NCI-H748 (cell line): ENCODE measurements around the gene ZFYVE28.

Experiments used
- DNase-seq: peaks from one replicate; lab custom pipeline; 2025; ENCODE audit not compliant: unreplicated experiment; lab: John Stamatoyannopoulos, UW

Gene ZFYVE28

DNA sequence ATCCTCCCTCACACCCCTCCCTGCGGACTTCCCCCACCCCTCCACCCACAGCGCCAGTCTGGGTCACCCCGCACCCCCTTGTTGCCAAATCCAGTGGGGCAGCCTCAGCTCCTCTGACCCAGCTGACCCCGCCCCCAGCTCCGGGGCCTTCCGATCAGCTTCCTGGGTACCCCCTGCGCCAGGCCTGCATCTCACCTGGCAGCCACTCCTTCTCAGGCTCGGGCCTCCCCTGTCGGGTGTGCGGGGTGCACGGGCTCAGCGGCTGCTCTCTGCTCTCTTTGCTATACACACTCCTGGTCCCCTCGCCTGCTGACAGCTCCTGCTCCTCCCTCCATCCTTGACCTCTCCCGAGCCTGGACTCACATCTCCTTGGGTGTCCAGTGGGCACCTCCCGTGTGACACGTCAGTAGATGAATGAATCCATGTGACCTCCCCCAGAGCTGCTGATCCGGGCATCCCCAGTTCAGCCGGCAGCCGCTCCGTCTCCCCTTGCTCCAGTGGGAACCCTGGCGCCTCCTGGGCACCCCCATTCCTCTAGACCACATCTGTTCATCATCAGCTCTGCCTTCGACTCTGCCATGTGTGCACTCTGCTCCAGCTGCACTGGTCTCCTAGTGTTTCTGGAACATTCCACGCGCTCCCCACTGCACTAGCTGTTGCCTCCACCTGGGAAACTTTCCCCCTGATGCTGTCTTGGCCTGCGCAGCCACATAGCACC, 10.2 kb upstream of the ZFYVE28 start:
- DNase-seq: no peak

- no peak for DNase-seq
Measured at GRCh38 chr4:2427383-2428334, 9.2 kb upstream of the ZFYVE28 start.

- DNase-seq: no peak
Measured at GRCh38 chr4:2426711-2427275, 8.3 kb upstream of the ZFYVE28 start.

- DNase-seq: no peak
Measured at GRCh38 chr4:2426069-2426397, 7.6 kb upstream of the ZFYVE28 start.

DNA sequence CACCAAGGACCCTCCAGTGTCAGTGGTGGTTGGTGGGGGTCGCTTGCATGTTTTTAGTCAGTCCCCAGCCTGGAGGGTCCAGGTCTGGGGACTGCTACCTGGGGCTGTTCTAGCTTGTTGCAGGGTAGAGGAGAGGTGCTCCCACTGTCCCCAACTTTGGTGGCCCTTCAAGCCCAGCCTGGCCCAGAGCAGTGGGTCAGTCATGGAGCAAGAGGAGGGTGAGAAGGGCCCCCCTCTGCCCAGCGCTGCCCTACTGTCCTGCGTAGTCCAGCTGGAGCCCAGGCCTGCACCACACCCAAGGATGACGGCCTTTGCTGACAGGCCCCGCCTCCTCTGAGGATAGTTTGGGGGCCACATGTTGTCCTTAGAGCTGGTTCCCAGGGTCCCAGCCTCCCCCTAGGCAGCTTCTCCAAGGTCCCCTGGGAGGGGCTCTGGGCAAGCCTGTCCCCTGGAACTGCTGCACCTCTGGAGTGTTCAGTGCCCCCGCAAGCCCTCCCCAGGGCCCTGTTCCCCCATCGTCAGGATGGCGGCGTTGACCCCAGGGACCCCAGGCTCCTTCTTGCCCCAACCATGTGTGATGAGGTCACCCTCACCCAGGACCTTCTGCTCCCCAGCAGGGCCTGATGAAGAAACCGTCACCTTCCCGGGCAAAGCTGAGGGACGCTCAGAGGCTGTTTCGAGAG, 7.1 kb upstream of the ZFYVE28 start:
- DNase-seq: no peak

- no peak for DNase-seq
Measured at GRCh38 chr4:2424581-2424980, 6.1 kb upstream of the ZFYVE28 start.

DNA sequence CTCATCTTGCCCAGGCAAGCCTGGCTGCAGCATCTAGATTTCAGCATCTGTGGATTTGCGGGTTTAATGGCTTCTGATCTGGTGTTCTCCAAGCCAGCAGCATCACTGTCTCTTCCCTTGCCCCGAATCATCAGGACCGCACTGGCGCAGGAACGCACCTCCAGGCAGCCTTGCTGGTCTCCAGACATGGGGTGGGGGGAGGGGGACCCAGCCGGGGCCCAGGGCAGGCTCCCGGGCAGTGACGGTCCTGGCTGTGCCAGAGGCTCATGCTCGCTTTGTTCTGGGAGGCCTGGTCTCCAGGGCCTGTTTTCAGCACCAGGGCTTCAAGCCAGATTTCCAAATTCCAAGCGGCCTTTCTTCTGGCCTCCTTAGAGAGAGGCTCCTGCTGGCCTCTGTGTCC, 5.2 kb upstream of the ZFYVE28 start:
- no peak for DNase-seq

DNA sequence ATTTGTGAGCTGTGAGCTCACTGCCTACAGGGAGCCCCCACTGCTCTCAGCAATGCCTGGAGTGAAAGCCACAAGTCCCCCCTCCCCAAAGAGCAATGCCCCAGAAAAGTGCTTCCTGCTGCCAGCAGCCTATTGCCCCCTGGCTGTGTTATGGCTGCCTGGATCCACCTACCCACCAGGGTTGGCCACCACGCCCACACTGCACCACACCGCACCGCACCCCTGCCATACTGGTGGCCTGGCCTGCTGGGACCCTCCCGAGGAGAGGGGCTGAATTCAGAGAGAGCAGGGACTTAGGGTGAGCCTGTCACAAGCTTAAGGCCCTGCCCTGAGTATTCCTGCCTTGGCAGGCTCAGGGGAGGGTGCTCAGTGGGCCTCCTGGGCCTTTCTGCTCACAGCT, 4.6 kb upstream of the ZFYVE28 start:
- no peak for DNase-seq

- DNase-seq: no peak
Measured at GRCh38 chr4:2421928-2422327, 3.5 kb upstream of the ZFYVE28 start.

DNA sequence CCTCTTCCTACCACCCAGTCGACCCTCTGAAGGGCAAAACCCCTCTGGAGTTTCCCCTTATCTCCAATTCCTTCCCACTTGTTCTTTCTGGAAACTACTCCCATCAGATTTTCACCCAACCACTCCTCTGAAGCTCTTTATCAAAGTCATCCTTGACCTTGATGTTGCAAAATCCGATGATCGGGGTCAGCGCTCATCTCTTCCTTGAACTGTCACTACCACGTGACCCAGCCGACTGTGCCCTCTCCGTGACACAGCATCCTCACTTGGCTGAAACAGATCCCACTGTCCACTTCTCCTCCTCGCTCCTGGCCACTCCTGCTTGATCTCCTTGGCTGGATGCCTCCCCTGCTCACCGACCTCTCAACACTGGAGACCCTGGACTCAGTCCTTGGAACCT, 1.4 kb upstream of the ZFYVE28 start:
- no peak for DNase-seq

- DNase-seq: peak; percentile 88
Measured at GRCh38 chr4:2418650-2419571, 466 bp upstream of the ZFYVE28 start, which contains the start of gene CFAP99. TSS of gene CFAP99 (plus strand) at chr4:2418955.

- DNase-seq: peak; percentile 3
Measured at GRCh38 chr4:2417226-2417764, 1.1 kb downstream of the ZFYVE28 start.

DNA sequence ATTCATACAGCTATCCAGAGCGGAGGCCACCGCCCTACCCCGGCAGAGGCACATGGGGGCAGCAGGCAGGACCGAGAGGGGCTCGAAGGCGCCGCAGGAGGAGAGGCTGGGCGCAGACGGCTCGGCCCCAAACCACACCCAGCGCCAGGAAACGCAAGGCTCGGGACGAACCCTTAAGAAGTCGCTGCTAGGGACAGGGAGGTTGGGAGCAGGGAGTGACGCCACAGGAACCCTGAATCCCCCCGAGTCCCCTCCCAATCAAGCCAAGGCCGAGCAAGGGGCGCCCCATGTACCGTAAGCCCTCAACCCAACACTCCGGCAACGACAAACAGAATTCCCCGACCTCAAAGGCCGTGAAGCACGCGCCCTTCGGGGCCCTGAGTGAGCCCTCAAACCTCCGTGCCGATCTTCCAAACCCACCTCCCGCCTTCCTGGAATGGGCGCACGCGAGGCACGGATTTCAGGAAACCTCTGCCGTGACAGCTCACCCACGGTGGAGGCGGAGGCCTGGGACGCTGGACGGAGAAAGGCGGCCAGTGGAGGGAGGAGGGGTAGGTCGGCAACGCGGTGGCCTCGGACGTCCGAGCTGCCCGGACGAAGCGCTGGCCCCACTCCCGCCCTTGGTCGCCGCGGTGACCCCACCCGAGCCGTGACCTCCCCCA, 1.8 kb downstream of the ZFYVE28 start:
- DNase-seq: no peak

GRCh38 chr4:2415881-2416563, 2.4 kb downstream of the ZFYVE28 start:
- DNase-seq: no peak

GRCh38 chr4:2415213-2415612, 3.2 kb downstream of the ZFYVE28 start:
- no peak for DNase-seq

GRCh38 chr4:2413821-2414610, 4.4 kb downstream of the ZFYVE28 start:
- DNase-seq: no peak

DNA sequence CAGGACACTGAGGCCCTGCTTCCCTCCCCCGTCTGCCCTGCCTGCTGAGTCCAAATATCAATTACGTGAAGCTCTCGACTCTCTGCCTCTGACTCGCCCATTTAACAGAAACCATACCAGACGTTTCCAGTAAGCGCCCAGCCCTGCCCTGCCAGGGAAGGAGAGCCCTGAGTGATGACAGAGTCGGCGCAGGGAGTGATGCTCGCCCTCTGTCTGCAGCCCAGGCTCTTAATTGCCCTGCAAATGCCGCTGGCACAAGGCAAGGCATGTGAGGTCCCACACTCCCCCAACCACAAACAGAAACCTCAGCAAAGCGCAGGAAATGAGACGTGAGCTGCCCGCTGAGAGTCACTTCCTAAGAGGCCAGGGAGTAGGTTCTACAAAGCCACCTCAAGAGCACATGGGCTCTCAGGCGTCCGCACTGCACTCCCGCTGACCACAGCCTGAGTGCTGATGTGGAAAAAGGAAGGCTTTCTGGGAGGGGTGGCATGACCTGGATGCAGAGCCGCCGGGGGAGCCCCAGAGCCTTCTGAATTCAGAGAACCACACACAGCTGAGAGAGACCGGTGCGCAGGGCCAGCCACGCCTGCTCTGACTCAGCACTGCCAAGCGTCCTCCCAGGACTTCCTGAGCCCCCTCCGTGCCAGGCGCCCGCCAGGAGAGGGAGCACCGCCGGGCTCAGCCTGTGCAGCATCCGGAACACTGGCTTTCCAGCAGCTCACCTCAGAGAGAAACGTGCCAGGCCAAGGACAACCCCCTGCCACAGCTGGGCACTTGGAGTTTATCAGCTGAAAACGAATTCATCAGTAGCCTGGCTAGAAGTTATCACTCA, 5.3 kb downstream of the ZFYVE28 start:
- peak; percentile 55 for DNase-seq
